KMS-11 (cell line): ENCODE data around the gene EVA1B.
A peak's percentile ranks its signal among the peaks of the same experiment; 100 is the strongest.

Experiments
- H2AFZ ChIP-seq: fragments of 200-600 bp; sonication (generic); 2 replicates; pipeline ENCODE4 v1.6.1; 2016; ENCODE audit warnings: antibody characterized with exemption, mixed run types, low read depth
- H3K27ac ChIP-seq: fragments of 200-600 bp; sonication (generic); 2 replicates; pipeline ENCODE4 v1.6.1; 2016; ENCODE audit warnings: mild to moderate bottlenecking, mixed run types
- H3K27me3 ChIP-seq: fragments of 200-600 bp; sonication (generic); 2 replicates; pipeline ENCODE4 v1.6.1; 2017; ENCODE audit warnings: mild to moderate bottlenecking, low read depth, mixed run types, moderate library complexity; ENCODE audit not compliant: insufficient read depth
- H3K36me3 ChIP-seq: fragments of 200-600 bp; sonication (generic); 2 replicates; pipeline ENCODE4 v1.6.1; 2017; ENCODE audit warnings: mild to moderate bottlenecking, mixed run types; ENCODE audit not compliant: insufficient read depth
- H3K4me1 ChIP-seq: fragments of 200-600 bp; sonication (generic); 2 replicates; pipeline ENCODE4 v1.6.1; 2016; ENCODE audit warnings: mild to moderate bottlenecking, low read depth, mixed run types; ENCODE audit not compliant: poor library complexity, severe bottlenecking
- H3K4me2 ChIP-seq: fragments of 200-600 bp; sonication (generic); 2 replicates; pipeline ENCODE4 v1.7.0; 2016; ENCODE audit warnings: mild to moderate bottlenecking, mixed run types
- H3K4me3 ChIP-seq: fragments of 200-600 bp; sonication (generic); IDR thresholded peaks from 2 replicates; pipeline ENCODE4 v1.6.1; 2017; ENCODE audit warnings: low read depth, low read length, mixed read lengths; ENCODE audit not compliant: insufficient read depth
- H3K79me2 ChIP-seq: fragments of 200-600 bp; sonication (generic); 2 replicates; pipeline ENCODE4 v1.6.1; 2016; ENCODE audit warnings: low read depth, mixed run types; ENCODE audit not compliant: insufficient read depth
- H3K9ac ChIP-seq: fragments of 200-600 bp; sonication (generic); 2 replicates; pipeline ENCODE4 v1.6.1; 2016; ENCODE audit warnings: mild to moderate bottlenecking, mixed run types
- H4K20me1 ChIP-seq: fragments of 200-600 bp; sonication (generic); 2 replicates; pipeline ENCODE4 v1.6.1; 2016; ENCODE audit warnings: mild to moderate bottlenecking, mixed run types; ENCODE audit not compliant: insufficient read depth
- TF ChIP-seq, protein P1 (sequence below): fragments of 200-600 bp; sonication (generic); conservative IDR thresholded peaks from 2 replicates; pipeline ENCODE4 v1.6.1; 2017; ENCODE audit warnings: low read depth, mild to moderate bottlenecking, antibody characterized with exemption, low read length, moderate library complexity, mixed read lengths

EVA1B gene

DNA sequence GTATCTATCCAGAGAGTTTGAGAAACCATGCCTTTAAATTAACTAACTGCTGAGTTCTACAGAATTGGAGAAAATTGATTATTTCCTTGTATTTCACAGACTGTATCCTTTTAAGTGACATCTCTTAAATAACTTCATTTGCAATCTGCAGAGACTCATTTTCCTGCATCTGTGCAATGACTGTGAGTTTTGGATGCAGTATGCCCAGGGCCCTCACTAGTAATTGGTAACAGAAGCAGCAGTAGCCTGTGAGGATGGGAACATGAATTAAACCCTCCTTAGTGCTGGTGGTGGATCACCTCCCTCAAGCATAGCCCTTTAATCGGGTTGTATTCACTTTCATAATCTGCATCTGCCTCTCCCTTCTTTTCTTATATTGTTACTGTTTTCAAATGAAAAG is 38.9 kb downstream of the EVA1B start:
- peaks cover 10% of the 10 kb centered on the region; the same call in 1 of the 2 replicates for H3K79me2 ChIP-seq
- H2AFZ ChIP-seq: no peak overlapping the region
- peaks cover 8% of the 10 kb centered on the region; the same call in 1 of the 2 replicates for H3K36me3 ChIP-seq
- peaks cover 19% of the 10 kb centered on the region for H3K4me1 ChIP-seq
- H3K4me3 ChIP-seq: no peak overlapping the region
- H3K9ac ChIP-seq: no peak overlapping the region
- H4K20me1 ChIP-seq: no peaks in the 10 kb centered on the region
- H3K27me3 ChIP-seq: no peaks in the 10 kb centered on the region
- TF ChIP-seq, protein P1, sequence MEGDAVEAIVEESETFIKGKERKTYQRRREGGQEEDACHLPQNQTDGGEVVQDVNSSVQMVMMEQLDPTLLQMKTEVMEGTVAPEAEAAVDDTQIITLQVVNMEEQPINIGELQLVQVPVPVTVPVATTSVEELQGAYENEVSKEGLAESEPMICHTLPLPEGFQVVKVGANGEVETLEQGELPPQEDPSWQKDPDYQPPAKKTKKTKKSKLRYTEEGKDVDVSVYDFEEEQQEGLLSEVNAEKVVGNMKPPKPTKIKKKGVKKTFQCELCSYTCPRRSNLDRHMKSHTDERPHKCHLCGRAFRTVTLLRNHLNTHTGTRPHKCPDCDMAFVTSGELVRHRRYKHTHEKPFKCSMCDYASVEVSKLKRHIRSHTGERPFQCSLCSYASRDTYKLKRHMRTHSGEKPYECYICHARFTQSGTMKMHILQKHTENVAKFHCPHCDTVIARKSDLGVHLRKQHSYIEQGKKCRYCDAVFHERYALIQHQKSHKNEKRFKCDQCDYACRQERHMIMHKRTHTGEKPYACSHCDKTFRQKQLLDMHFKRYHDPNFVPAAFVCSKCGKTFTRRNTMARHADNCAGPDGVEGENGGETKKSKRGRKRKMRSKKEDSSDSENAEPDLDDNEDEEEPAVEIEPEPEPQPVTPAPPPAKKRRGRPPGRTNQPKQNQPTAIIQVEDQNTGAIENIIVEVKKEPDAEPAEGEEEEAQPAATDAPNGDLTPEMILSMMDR: no peak
- H3K27ac ChIP-seq: peak overlapping the region; percentile 7; the same call in 1 of the 2 replicates
- no peak overlapping the region for H3K4me2 ChIP-seq

DNA sequence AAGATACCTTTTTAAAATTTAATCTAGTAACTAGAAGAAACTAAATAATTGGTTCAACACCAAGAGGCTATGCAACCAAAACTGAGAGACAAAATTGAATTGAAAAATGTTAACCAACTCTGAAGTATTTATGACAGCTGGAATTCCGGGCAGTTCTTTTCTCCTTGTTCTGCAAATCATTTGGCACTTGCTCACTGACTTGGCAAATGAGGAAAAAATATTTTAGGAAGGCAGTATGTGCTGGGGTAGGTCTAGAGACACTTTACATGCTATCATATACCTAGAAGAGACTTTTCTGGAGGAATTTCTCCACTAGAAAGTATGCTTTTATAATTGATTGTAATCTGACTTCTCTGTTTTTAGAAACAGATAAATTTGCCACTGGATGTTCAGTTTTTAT is 39.4 kb downstream of the EVA1B start:
- Histone ChIP-seq H3K4me3 (no peak overlapping the region), H4K20me1 (no peaks in the 10 kb centered on the region), H3K9ac (no peak overlapping the region), H3K27ac (no peak overlapping the region), H3K4me1 (peaks cover 19% of the 10 kb centered on the region), H3K79me2 (peaks cover 10% of the 10 kb centered on the region; the same call in 1 of the 2 replicates), H3K27me3 (no peaks in the 10 kb centered on the region), H2AFZ (no peak overlapping the region), H3K4me2 (no peak overlapping the region), H3K36me3 (peaks cover 8% of the 10 kb centered on the region; the same call in 1 of the 2 replicates)
- TF ChIP-seq, protein P1: no peak

DNA sequence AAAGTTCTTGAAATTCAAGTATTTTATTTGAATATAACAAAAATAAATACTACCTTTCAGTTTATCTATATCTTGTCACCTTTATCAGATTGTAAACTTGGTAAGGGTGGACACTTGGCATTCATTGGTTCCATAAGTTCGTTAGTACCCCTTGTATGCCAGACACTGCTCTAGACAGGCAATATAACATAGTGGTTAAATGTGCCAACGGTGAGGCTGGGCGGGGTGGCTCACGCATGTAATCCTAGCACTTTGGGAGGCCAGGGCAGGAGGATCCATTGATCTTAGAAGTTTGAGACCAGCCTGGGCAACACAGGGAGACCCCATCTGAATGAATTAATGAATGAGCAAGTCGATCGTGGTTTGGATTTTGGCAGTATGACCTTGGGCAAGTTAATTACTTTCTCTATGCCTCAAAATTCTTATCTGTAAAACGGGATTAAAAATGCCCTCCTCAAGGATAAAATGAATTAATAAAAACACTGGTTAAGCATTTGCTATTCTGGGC is 43.6 kb downstream of the EVA1B start:
- Histone ChIP-seq H3K79me2 (no peaks in the 10 kb centered on the region; the same call in 1 of the 2 replicates), H3K4me2 (no peak overlapping the region), H3K27me3 (no peaks in the 10 kb centered on the region), H2AFZ (no peak overlapping the region), H3K36me3 (no peaks in the 10 kb centered on the region), H3K4me1 (peaks cover 5% of the 10 kb centered on the region), H4K20me1 (no peaks in the 10 kb centered on the region), H3K9ac (no peak overlapping the region), H3K27ac (no peak overlapping the region), H3K4me3 (no peak overlapping the region)
- TF ChIP-seq, protein P1: no peak

DNA sequence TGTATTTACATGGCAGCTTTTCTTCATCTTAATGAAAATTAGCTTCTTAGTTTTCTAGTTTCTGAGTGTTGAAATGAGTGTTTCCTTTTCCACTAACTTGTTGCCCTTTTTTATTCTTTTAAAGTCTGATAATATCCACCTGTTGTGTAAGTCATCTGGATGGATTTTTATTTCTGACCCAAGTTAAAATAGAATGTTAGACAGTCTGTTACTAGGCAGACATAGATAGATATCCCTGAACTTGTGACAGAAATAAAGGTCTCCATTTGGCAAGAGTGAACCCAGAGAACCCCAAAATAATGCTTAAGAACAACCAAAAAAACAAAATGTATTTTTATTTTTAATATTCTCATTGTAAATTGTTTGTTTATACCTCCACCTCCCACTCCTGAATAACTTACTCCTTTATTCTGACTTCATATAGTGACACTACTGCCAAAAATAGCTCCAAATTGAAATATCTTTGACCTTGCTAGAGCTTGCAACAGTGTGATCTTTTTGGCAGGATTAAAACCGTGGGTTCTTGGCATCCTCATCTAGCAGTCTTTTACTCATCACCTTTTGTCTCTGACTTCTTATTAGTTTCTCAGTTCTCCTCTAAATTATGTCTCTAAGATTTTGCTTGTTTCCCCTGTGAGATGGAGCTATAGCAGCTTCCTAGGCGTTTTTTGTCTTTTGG is 44.2 kb downstream of the EVA1B start:
- Histone ChIP-seq H4K20me1 (no peaks in the 10 kb centered on the region), H3K79me2 (peaks cover 1% of the 10 kb centered on the region; the same call in 1 of the 2 replicates), H3K36me3 (no peaks in the 10 kb centered on the region), H3K27me3 (no peaks in the 10 kb centered on the region), H2AFZ (no peak overlapping the region), H3K4me1 (peaks cover 3% of the 10 kb centered on the region), H3K27ac (no peak overlapping the region), H3K9ac (no peak overlapping the region), H3K4me2 (no peak overlapping the region), H3K4me3 (no peak overlapping the region)
- TF ChIP-seq, protein P1: no peak
